Cardiac fibroblast (primary cell): ENCODE results near the gene KCND3.

Experiments used
- DNase-seq, 2 donors: peaks; one replicate each; pipeline versions ENCODE4 v3.0.0 to v3.0.0-alpha.2; 2010; ENCODE audit warnings: low read depth in 2 of 2
- H3K4me3 ChIP-seq, 2 donors: replicated peaks in 1 of 2; 1 replicate in 1 of 2; 2 replicates in 1 of 2; pipeline ENCODE4 v1.5.1; 2011; ENCODE audit warnings: low read depth in 2 of 2, low read length in 2 of 2, mild to moderate bottlenecking in 2 of 2, moderate library complexity in 1 of 2
- CTCF ChIP-seq: IDR thresholded peaks from one replicate; pipeline ENCODE4 v1.5.1; 2011; ENCODE audit warnings: low read depth, mild to moderate bottlenecking, low read length, inconsistent platforms

Gene KCND3

GRCh38 chr1:112002514-112002913 is 13.0 kb upstream of the KCND3 start:
- DNase-seq: no peak
- no peak for TF ChIP-seq CTCF
- no peak overlapping the region for H3K4me3 ChIP-seq

- no peak overlapping the region for H3K4me3 ChIP-seq
- no peak for TF ChIP-seq CTCF
- DNase-seq: no peak
Observed at GRCh38 chr1:112001436-112001835, 12.0 kb upstream of the KCND3 start.

GRCh38 chr1:112000048-112000447 is 10.6 kb upstream of the KCND3 start:
- no peak for DNase-seq
- H3K4me3 ChIP-seq: no peak overlapping the region
- no peak for TF ChIP-seq CTCF

DNA sequence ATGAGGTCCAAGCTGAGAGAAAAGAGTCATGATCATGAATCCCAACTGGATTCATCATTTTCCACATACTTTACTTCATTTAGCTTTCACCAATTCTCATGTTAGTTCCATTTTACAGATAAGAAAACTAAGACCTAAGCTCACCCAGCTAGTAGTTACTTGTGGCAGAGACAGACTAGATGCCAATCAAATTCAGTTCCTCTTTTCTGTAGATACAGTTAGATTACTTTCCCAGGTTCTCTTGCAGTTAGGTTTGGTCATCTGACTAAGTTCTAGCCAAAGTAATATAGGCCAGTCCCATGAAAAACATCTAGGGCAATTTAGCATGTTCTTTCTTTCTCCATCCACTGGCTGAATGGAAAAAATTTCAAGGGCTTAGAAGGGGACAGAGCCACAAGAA is 8.9 kb upstream of the KCND3 start:
- no peak for TF ChIP-seq CTCF
- no peak for DNase-seq
- H3K4me3 ChIP-seq: no peak overlapping the region

DNA sequence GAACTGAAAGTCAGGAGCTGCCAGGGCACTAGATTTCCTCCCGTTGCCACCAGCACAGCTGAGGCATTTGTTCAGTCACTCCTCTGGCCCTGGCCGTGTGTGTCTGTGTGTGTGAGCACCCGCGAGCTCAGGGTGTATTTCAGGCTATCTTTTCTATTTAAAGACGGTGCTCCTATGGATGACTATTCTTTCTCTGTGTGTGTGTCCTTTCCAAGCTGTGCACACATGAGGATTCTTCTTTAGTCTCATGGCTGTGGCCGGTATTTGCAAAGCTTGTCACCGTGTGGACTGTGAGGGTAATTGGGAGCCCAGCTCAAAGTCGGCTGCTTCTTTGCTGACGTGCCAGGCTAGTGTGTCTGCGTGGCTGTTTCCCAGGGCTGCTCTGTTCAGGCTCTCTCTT is 3.0 kb upstream of the KCND3 start:
- DNase-seq: no peak
- TF ChIP-seq CTCF: no peak
- no peak overlapping the region for H3K4me3 ChIP-seq

DNA sequence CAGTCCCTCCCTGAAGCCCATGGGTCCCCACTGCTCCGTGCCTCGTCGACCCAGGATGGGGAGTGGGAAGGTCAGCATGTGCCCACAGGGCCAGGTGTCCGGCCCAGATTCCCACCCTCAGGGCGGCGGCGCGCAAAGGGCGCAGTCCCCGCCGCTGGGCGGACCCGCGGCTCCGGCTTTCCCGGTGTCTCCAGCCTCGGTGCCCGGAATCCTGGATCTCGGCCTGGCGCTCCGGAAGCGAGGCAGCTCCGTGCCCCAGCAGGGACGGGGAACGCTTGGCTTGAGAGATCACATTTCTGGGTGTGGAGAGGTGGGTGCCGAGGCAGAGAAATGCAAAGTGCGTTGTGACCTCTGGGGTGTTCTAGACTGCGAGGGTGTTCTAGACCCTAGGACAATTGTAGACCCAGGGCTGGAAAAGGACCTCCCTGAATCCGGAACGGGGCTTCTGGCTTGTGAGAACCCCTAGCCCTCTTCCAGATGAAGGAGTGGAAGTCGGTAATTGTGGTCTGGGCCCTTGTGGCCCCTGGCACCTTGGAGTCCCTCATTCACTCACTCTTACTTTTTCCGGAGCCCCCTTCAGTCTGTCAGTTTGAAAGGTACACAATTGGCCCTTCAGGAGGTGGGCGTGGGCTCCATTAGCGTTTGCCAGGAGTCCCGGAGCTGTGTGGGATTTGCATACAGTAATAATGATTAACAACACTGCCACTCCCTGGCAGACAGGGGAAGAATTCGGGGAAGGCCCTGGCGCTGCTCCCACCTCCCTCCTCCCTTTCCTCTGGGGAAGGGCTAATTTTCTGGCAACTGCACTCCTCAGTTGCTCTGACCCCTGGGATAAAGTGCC is 1.6 kb upstream of the KCND3 start:
- TF ChIP-seq CTCF: peak; percentile 16
- DNase-seq: peak; percentile 26 to 60
- peak overlapping the region in 1 of 2 donors; percentile 15 for H3K4me3 ChIP-seq
